Upper lobe of left lung (tissue), 4 donors: ENCODE measurements around the gene TECPR1.

Experiments used
- CTCF ChIP-seq, 6 experiments: fragments of 450-650 bp in 4 of 6; fragments of 200-600 bp in 2 of 6; sonication (generic) in 2 of 6; IDR thresholded peaks; one replicate each; pipeline ENCODE4 v1.5.1; 2016 to 2019; ENCODE audit warnings: antibody characterized with exemption in 6 of 6
- POLR2A ChIP-seq, 4 donors: fragments of 450-650 bp; IDR thresholded peaks; one replicate each; pipeline ENCODE4 v1.5.1; 2016 to 2017; ENCODE audit warnings: antibody characterized with exemption in 4 of 4, mild to moderate bottlenecking in 2 of 4
- POLR2AphosphoS5 ChIP-seq, 2 donors: sonication (generic); formaldehyde crosslinking; IDR thresholded peaks; one replicate each; pipeline ENCODE4 v1.5.1; 2017; ENCODE audit warnings: antibody characterized with exemption in 2 of 2

GRCh38 chr7:98167653-98168052, 84.4 kb downstream of the TECPR1 start:
- TF ChIP-seq POLR2AphosphoS5 (IDR thresholded peaks at IDR 0.05) (no peak), CTCF (IDR thresholded peaks at IDR 0.05) (no peak), POLR2A (IDR thresholded peaks at IDR 0.05) (no peak)
